GM12892 (cell line): ENCODE results near the gene STX17.
"Not testable (repeated sequence)": the region's sequence is repeated elsewhere in the genome, so short reads cannot be mapped to it uniquely, and the experiment has no call there.

Experiments used
- POLR2A ChIP-seq: IDR thresholded peaks from 2 replicates; pipeline ENCODE4 v1.6.1; 2011; ENCODE audit warnings: low read depth, low read length, control low read depth
- POLR2AphosphoS5 ChIP-seq: IDR thresholded peaks from 2 replicates; pipeline ENCODE4 v1.6.1; 2011; ENCODE audit warnings: low read depth, low read length, control low read depth
- TAF1 ChIP-seq: IDR thresholded peaks from 2 replicates; pipeline ENCODE4 v1.6.1; 2011; ENCODE audit warnings: low read depth, mild to moderate bottlenecking, control low read depth, low read length, borderline replicate concordance

DNA sequence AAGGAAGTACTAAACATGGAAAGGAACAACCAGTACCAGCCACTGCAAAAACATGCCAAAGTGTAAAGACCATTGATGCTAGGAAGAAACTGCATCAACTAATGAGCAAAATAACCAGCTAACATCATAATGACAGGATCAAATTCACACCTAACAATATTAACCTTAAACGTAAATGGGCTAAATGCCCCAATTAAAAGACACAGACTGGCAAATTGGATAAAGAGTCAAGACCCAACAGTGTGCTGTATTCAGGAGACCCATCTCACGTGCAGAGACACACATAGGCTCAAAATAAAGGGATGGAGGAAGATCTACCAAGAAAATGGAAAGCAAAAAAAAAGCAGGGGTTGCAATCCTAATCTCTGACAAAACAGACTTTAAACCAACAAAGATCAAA lies 84.1 kb downstream of the STX17 start:
- not testable (repeated sequence) for TF ChIP-seq POLR2A, POLR2AphosphoS5, TAF1
